B cell (primary cell): ENCODE results near the gene RSPH1. TPM values are rescaled to one million over a fixed set of nuclear protein-coding genes. Genes with fewer than 3 reads are reported as not detected.

ENCODE experiments used
- ATAC-seq: fragments of 200-7000 bp; cut with Tn5 transposase; one replicate; pipeline ENCODE4 v1.10.0; 2021; ENCODE audit warnings: low read depth, mild to moderate bottlenecking, moderate number of reproducible peaks, moderate library complexity
- CTCF ChIA-PET: fragments of 350-600 bp; sonication (Branson Sonifier 250); formaldehyde crosslinking; loops from one replicate; lab custom pipeline; 2021; ENCODE audit warnings: antibody characterized with exemption, inconsistent platforms; lab: Charles Lee
- POLR2A ChIA-PET: fragments of 350-600 bp; sonication (Branson Sonifier 250); formaldehyde crosslinking; loops from one replicate; lab custom pipeline; 2021; ENCODE audit warnings: antibody characterized with exemption; lab: Charles Lee
- DNase-seq: peaks from one replicate; pipeline ENCODE4 v3.0.0; 2013
- H2AFZ ChIP-seq: 2 replicates; pipeline ENCODE4 v1.6.1; 2012; ENCODE audit warnings: mild to moderate bottlenecking, low read depth, low read length; ENCODE audit not compliant: insufficient read depth, poor library complexity, severe bottlenecking
- H3K27ac ChIP-seq, 2 donors: 1 replicate in 1 of 2; 2 replicates in 1 of 2; pipeline ENCODE4 v1.5.1; 2012 to 2013; ENCODE audit warnings: low read length in 2 of 2, mild to moderate bottlenecking in 2 of 2, moderate library complexity in 1 of 2
- H3K27me3 ChIP-seq, 4 experiments: fragments of 200-600 bp in 1 of 4; sonication (generic) in 1 of 4; replicated peaks in 1 of 4; 1 replicate in 2 of 4; 2 replicates in 2 of 4; pipeline versions ENCODE4 v1.6.1 to v1.7.0; 2013 to 2016; ENCODE audit warnings: low read length in 3 of 4, mild to moderate bottlenecking in 2 of 4, mixed read lengths in 1 of 4, moderate library complexity in 1 of 4; ENCODE audit not compliant: insufficient read depth in 4 of 4, control insufficient read depth in 3 of 4; ENCODE audit errors: control extremely low read depth in 1 of 4
- H3K36me3 ChIP-seq, 2 experiments: replicated peaks in 1 of 2; 1 replicate in 1 of 2; 2 replicates in 1 of 2; pipeline versions ENCODE4 v1.6.1 to v1.7.1; 2013; ENCODE audit warnings: low read length in 1 of 2; ENCODE audit not compliant: insufficient read depth in 2 of 2, control insufficient read depth in 1 of 2; ENCODE audit errors: control extremely low read depth in 1 of 2, extremely low read depth in 1 of 2
- H3K4me1 ChIP-seq, 2 donors: fragments of 200-600 bp in 1 of 2; sonication (generic) in 1 of 2; 1 replicate in 1 of 2; 2 replicates in 1 of 2; pipeline versions ENCODE4 v1.5.1 to v1.6.1; 2013 to 2017; ENCODE audit warnings: low read length in 2 of 2; ENCODE audit not compliant: control insufficient read depth in 2 of 2, insufficient read depth in 2 of 2
- H3K4me2 ChIP-seq: replicated peaks from 2 replicates; pipeline ENCODE3; 2012; ENCODE audit warnings: mild to moderate bottlenecking, low read depth, low read length; ENCODE audit not compliant: poor library complexity, severe bottlenecking
- H3K4me3 ChIP-seq, 5 experiments: fragments of 200-600 bp in 1 of 5; sonication (generic) in 1 of 5; 1 replicate in 3 of 5; 2 replicates in 2 of 5; pipeline versions ENCODE4 v1.5.1 to v1.7.0; 2011 to 2016; ENCODE audit warnings: low read length in 4 of 5, mild to moderate bottlenecking in 4 of 5, low read depth in 2 of 5, control low read depth in 1 of 5, moderate library complexity in 1 of 5; ENCODE audit not compliant: insufficient read depth in 1 of 5; ENCODE audit errors: control extremely low read depth in 1 of 5, extremely low read depth in 1 of 5
- H3K79me2 ChIP-seq: fragments of 200-600 bp; sonication (generic); one replicate; pipeline ENCODE4 v1.6.0; 2016; ENCODE audit warnings: low read length; ENCODE audit not compliant: control insufficient read depth, insufficient read depth
- H3K9ac ChIP-seq: fragments of 200-600 bp; sonication (generic); 2 replicates; pipeline ENCODE4 v1.6.1; 2017; ENCODE audit warnings: mild to moderate bottlenecking, low read length, moderate library complexity
- H3K9me3 ChIP-seq, 3 donors: one replicate each; pipeline versions ENCODE4 v1.6.1 to v1.7.1; 2013; ENCODE audit warnings: low read length in 2 of 3; ENCODE audit not compliant: control insufficient read depth in 2 of 3, insufficient read depth in 1 of 3; ENCODE audit errors: control extremely low read depth in 1 of 3
- H4K20me1 ChIP-seq: 2 replicates; pipeline ENCODE4 v1.6.0; 2012; ENCODE audit warnings: mild to moderate bottlenecking, low read length; ENCODE audit not compliant: insufficient read depth, control insufficient read depth, poor library complexity, severe bottlenecking
- H3K27ac Mint-ChIP-seq: one replicate; pipeline ENCODE4 v1.8.0; 2021; ENCODE audit warnings: mixed read lengths
- H3K27me3 Mint-ChIP-seq: one replicate; pipeline ENCODE4 v1.8.0; 2021; ENCODE audit warnings: mixed read lengths
- H3K4me1 Mint-ChIP-seq: one replicate; pipeline ENCODE4 v1.8.0; 2021; ENCODE audit warnings: mixed read lengths
- H3K4me3 Mint-ChIP-seq: one replicate; pipeline ENCODE4 v1.8.0; 2021; ENCODE audit warnings: mixed read lengths
- H3K9me3 Mint-ChIP-seq: one replicate; pipeline ENCODE4 v1.8.0; 2022; ENCODE audit warnings: mixed read lengths; ENCODE audit not compliant: insufficient read depth
- EZH2 ChIP-seq: IDR thresholded peaks from 2 replicates; pipeline ENCODE4 v1.6.1; 2012; ENCODE audit warnings: borderline replicate concordance, low read depth, mild to moderate bottlenecking, moderate library complexity, low read length; ENCODE audit not compliant: insufficient read depth, poor library complexity, severe bottlenecking
- WGBS: methylation state at CpG from one replicate; pipeline ENCODE4 v1.1.5; 2013; ENCODE audit warnings: missing lambda C conversion rate; ENCODE audit not compliant: insufficient coverage; 5-methylcytosine and 5-hydroxymethylcytosine counted together
- intact Hi-C: fragments of 100-400 bp; cut with micrococcal nuclease; formaldehyde crosslinking; loops from one replicate; pipeline ENCODE4 v1.10.0; 2022
- polyA plus RNA-seq: library from polyadenylated mRNA; depleted of rRNA; stranded (reverse); fragments of >200 nt; gene quantifications from 2 replicates; pipeline ENCODE4 v1.2.3, GENCODE V29; 2012
- total RNA-seq, 2 donors: library from RNA; stranded (reverse); fragments of 120-200 nt in 1 of 2; gene quantifications; 1 replicate in 1 of 2; 2 replicates in 1 of 2; pipeline versions ENCODE4 v1.2.3 to v1.2.4, GENCODE V29; 2013 to 2022
- TF ChIP-seq, protein P1 (sequence below): fragments of 200-600 bp; IDR thresholded peaks from one replicate; pipeline ENCODE4 v1.8.0; 2022; ENCODE audit warnings: antibody characterized with exemption, mild to moderate bottlenecking

RSPH1 gene
- total and polyA plus RNA-seq, 2 donors (not counting 1 experiment from before 2014, with no cell fraction given) = 0.10 to 0.64 TPM

GRCh38 chr21:42453986-42454570 is 41.9 kb downstream of the RSPH1 start:
- ChIA-PET POLR2A (no interaction called here), CTCF (interaction anchor here (0.8 to 3.5 kb wide), 3 partner anchors 82 to 287 kb away, joined by 3 to 16 read pairs (median 3); no protein-coding TSS in a partner anchor)
- intact Hi-C loops = no loop called here

More at GRCh38 chr21:42453986-42454570, 41.9 kb downstream of the RSPH1 start:
- Mint-ChIP-seq H3K4me3 (no peak overlapping the region), H3K4me1 (peaks cover 6% of the 10 kb centered on the region), H3K27me3 (no peaks in the 10 kb centered on the region), H3K27ac (no peak overlapping the region), H3K9me3 (no peaks in the 10 kb centered on the region)
- DNase-seq (no peak), ATAC-seq (no peak)
- Histone ChIP-seq H3K4me3 (no peak overlapping the region), H2AFZ (no peak overlapping the region), H3K4me2 (no peak overlapping the region), H3K27ac (no peak overlapping the region), H3K9ac (no peak overlapping the region), H3K36me3 (no peaks in the 10 kb centered on the region), H3K9me3 (no peaks in the 10 kb centered on the region), H3K4me1 (peaks cover 0 to 9% of the 10 kb centered on the region in 2 donors), H3K27me3 (peaks cover 0 to 12% (median 2%) of the 10 kb centered on the region in 4 experiments), H4K20me1 (no peaks in the 10 kb centered on the region), H3K79me2 (no peaks in the 10 kb centered on the region)
- 97% methylated on average over 15 of the region's 19 CpGs for WGBS
- TF ChIP-seq, protein P1, sequence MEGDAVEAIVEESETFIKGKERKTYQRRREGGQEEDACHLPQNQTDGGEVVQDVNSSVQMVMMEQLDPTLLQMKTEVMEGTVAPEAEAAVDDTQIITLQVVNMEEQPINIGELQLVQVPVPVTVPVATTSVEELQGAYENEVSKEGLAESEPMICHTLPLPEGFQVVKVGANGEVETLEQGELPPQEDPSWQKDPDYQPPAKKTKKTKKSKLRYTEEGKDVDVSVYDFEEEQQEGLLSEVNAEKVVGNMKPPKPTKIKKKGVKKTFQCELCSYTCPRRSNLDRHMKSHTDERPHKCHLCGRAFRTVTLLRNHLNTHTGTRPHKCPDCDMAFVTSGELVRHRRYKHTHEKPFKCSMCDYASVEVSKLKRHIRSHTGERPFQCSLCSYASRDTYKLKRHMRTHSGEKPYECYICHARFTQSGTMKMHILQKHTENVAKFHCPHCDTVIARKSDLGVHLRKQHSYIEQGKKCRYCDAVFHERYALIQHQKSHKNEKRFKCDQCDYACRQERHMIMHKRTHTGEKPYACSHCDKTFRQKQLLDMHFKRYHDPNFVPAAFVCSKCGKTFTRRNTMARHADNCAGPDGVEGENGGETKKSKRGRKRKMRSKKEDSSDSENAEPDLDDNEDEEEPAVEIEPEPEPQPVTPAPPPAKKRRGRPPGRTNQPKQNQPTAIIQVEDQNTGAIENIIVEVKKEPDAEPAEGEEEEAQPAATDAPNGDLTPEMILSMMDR = no peak
- no peak for TF ChIP-seq EZH2
